Common myeloid progenitor, CD34-positive (primary cell): ENCODE measurements around the gene TGM6.

Source experiments
- CTCF ChIA-PET: fragments of 350-600 bp; sonication (Branson Sonifier 250); formaldehyde crosslinking; loops from one replicate; lab custom pipeline; 2021; ENCODE audit warnings: antibody characterized with exemption; lab: Charles Lee
- POLR2A ChIA-PET: fragments of 350-600 bp; sonication (Branson Sonifier 250); formaldehyde crosslinking; loops from one replicate; lab custom pipeline; 2021; ENCODE audit warnings: antibody characterized with exemption; lab: Charles Lee
- DNase-seq, 3 donors: peaks; one replicate each; pipeline versions ENCODE4 v3.0.0 to v3.0.0-alpha.2; 2013
- H3K27ac ChIP-seq, 2 experiments: 1 replicate in 1 of 2; 2 replicates in 1 of 2; pipeline ENCODE4 v1.7.0; 2013; ENCODE audit warnings: inconsistent platforms in 2 of 2, low read length in 2 of 2, mild to moderate bottlenecking in 2 of 2, low read depth in 1 of 2, moderate library complexity in 1 of 2; ENCODE audit not compliant: severe bottlenecking in 2 of 2, insufficient read depth in 1 of 2, poor library complexity in 1 of 2
- H3K27me3 ChIP-seq, 5 experiments: replicated peaks in 2 of 5; 1 replicate in 3 of 5; 2 replicates in 2 of 5; pipeline versions ENCODE4 v1.6.1 to v1.7.0; 2013; ENCODE audit warnings: low read length in 4 of 5, mild to moderate bottlenecking in 2 of 5, moderate library complexity in 2 of 5, inconsistent platforms in 1 of 5; ENCODE audit not compliant: insufficient read depth in 5 of 5, control insufficient read depth in 4 of 5
- H3K36me3 ChIP-seq, 4 experiments: 1 replicate in 2 of 4; 2 replicates in 2 of 4; pipeline versions ENCODE4 v1.6.1 to v1.7.0; 2013; ENCODE audit warnings: low read length in 3 of 4, control low read depth in 1 of 4, mild to moderate bottlenecking in 1 of 4; ENCODE audit not compliant: control insufficient read depth in 4 of 4, insufficient read depth in 4 of 4
- H3K4me1 ChIP-seq, 4 experiments: 1 replicate in 3 of 4; 2 replicates in 1 of 4; pipeline versions ENCODE4 v1.6.1 to v1.7.1; 2013; ENCODE audit warnings: low read length in 3 of 4, mild to moderate bottlenecking in 3 of 4, control low read depth in 1 of 4, inconsistent platforms in 1 of 4, moderate library complexity in 1 of 4; ENCODE audit not compliant: control insufficient read depth in 4 of 4, insufficient read depth in 4 of 4; ENCODE audit errors: control extremely low read depth in 1 of 4
- H3K4me3 ChIP-seq, 7 experiments: 1 replicate in 4 of 7; 2 replicates in 3 of 7; pipeline versions ENCODE4 v1.5.1 to v1.7.0; 2013; ENCODE audit warnings: mild to moderate bottlenecking in 7 of 7, low read length in 6 of 7, moderate library complexity in 6 of 7, inconsistent platforms in 2 of 7, low read depth in 2 of 7, control low read depth in 1 of 7; ENCODE audit not compliant: insufficient read depth in 4 of 7, control insufficient read depth in 1 of 7; ENCODE audit errors: extremely low read depth in 1 of 7
- H3K9me3 ChIP-seq, 5 experiments: 1 replicate in 4 of 5; 2 replicates in 1 of 5; pipeline versions ENCODE4 v1.6.1 to v1.7.1; 2013; ENCODE audit warnings: low read length in 4 of 5, mild to moderate bottlenecking in 2 of 5, inconsistent platforms in 1 of 5, low read depth in 1 of 5, moderate library complexity in 1 of 5; ENCODE audit not compliant: control insufficient read depth in 4 of 5, insufficient read depth in 2 of 5; ENCODE audit errors: control extremely low read depth in 1 of 5
- WGBS: methylation state at CpG from one replicate; pipeline ENCODE4 v1.1.5; 2013; ENCODE audit not compliant: insufficient coverage; 5-methylcytosine and 5-hydroxymethylcytosine counted together

The TGM6 gene

DNA sequence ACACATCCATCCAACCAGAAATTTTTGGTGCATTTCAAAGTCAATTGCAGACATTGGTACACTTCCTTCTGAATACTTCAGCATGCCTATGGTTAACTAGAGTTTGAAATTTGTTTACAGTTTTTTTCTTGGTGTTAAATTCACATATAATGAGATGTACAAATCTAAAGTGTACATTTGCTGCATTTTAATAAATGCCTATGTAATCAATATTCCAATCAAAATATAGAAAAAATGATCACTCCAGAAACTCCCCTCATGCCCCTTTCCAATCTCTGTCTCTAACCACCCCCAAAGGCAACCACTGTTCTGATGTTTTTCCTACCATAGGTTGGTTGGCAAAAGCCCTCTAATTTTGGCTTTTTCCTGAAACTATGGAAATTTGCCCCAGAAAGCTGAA is 7.6 kb upstream of the TGM6 start:
- Histone ChIP-seq H3K27ac (no peak overlapping the region), H3K4me3 (no peak overlapping the region), H3K9me3 (peaks cover 0 to 11% (median 5%) of the 10 kb centered on the region in 5 experiments), H3K36me3 (no peaks in the 10 kb centered on the region), H3K27me3 (peaks cover 11 to 92% (median 34%) of the 10 kb centered on the region in 5 experiments), H3K4me1 (no peaks in the 10 kb centered on the region)
- DNase-seq, result no peak
- ChIA-PET CTCF (interaction anchor here (1.3 to 1.8 kb wide), 2 partner anchors 8 to 15 kb away, joined by 3 to 4 read pairs; no protein-coding TSS in a partner anchor), POLR2A (no interaction called here)

- no peak overlapping the region for H3K4me3 ChIP-seq
- WGBS, result 96% methylated on average over 7 of the region's 9 CpGs
- ChIA-PET POLR2A (no interaction called here), CTCF (interaction anchor here (1.8 kb wide), 1 partner anchor 13 kb away, joined by 4 read pairs; no protein-coding TSS in a partner anchor)
- peaks cover 0 to 8% (median 3%) of the 10 kb centered on the region in 4 experiments for H3K4me1 ChIP-seq
- H3K36me3 ChIP-seq, result no peaks in the 10 kb centered on the region
- H3K27me3 ChIP-seq, result peaks cover 8 to 89% (median 28%) of the 10 kb centered on the region in 5 experiments
- H3K9me3 ChIP-seq, result peaks cover 0 to 4% (median 0%) of the 10 kb centered on the region in 5 experiments
- DNase-seq, result no peak
- no peak overlapping the region for H3K27ac ChIP-seq
These were observed 6.2 kb upstream of the TGM6 start for GRCh38 chr20:2374346-2375125.

DNA sequence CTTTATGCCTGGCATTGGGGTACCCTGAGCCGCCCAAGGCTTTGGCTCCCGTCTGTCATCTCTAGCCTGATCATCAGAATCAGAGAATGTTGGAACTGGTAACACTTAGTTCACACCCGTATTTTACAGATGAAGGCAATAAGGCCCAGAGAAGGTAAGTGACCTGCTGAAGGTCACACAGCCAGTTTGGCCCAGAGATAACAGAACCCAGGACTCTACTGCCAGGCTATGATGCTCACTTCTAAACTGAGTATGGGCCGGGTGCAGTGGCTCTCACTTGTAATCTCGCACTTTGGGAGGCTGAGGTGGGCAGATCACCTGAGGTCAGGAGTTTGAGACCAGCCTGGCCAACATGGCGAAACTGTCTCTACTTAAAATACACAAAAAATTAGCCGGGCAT is 1.8 kb upstream of the TGM6 start:
- Histone ChIP-seq H3K27me3 (peaks cover under 1 to 85% (median 18%) of the 10 kb centered on the region in 5 experiments), H3K27ac (no peak overlapping the region), H3K4me1 (peaks cover 0 to 11% (median 8%) of the 10 kb centered on the region in 4 experiments), H3K4me3 (no peak overlapping the region), H3K9me3 (no peaks in the 10 kb centered on the region), H3K36me3 (no peaks in the 10 kb centered on the region)
- 94% methylated on average over 7 of the region's 7 CpGs for WGBS
- no peak for DNase-seq
- CTCF ChIA-PET, result interaction anchor here (1.0 kb wide), 1 partner anchor 11 kb away, joined by 3 read pairs; no protein-coding TSS in a partner anchor
- POLR2A ChIA-PET, result no interaction called here

DNA sequence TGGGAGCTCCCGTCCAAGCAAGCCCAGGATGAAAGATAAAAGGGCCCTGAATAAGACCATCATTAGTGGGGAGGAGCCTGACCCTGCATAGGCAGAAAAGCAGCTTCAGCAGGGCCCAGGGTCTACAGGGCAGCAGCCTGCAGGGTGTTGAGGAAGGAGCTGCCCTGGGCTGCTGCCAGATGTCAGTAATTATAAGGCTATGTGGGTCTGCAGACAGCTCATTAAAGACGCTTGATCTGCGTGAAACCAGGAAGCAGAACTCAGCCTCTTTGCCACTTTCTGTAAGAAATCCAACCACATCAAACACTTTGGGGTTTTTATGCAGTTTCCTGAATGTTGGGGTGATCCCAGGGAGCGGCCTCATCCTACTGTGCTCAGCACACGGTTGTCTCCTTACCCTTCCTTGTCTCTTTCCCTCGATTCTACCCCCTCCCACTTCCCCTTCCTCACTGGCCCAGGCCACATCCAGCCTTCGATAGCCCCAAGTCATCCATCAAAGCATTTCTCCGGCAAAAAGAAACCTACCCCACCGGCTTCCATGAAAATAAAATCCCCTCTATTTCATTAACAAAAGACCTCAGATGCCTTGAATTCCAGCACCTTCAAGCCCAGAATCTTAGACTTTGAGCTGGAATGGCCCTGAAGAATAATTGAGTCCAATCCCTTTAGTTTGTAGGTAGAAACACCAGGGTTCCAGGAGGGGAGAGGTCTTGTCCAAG is 1.0 kb upstream of the TGM6 start:
- peak; percentile 66 to 87 (median 84) for DNase-seq
- no peak overlapping the region for H3K4me3 ChIP-seq
- H3K9me3 ChIP-seq, result no peaks in the 10 kb centered on the region
- WGBS, result 7% methylated on average over 4 of the region's 9 CpGs
- H3K27ac ChIP-seq, result no peak overlapping the region
- CTCF ChIA-PET, result interaction anchor here (0.8 to 1.0 kb wide), 2 partner anchors 12 to 23 kb away, joined by 3 read pairs; no protein-coding TSS in a partner anchor
- POLR2A ChIA-PET, result interaction anchor here (0.6 kb wide), 1 partner anchor 13 kb away, joined by 4 read pairs; no protein-coding TSS in a partner anchor
- peaks cover 0 to 85% (median 23%) of the 10 kb centered on the region in 5 experiments for H3K27me3 ChIP-seq
- H3K4me1 ChIP-seq, result peaks cover 0 to 11% (median 8%) of the 10 kb centered on the region in 4 experiments
- H3K36me3 ChIP-seq, result no peaks in the 10 kb centered on the region

DNA sequence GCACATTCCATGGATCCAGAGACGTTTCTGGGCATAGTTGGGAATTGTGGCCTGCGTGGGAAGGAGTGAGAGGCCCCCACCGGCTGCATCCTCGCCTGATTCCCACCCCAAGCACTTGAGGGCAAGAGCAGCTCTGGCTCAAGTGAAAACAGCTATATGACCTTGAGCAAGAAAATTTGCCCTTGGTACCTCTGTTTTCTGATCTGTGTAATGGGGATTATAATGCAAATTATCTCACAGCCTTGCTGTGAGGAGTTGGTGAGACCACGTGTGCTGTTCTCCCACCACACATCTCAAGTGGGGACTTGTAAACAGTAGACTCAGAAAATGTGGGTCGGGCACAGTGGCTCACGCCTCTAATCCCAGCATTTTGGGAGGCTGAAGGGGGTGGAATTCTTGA is 602 bp downstream of the TGM6 start:
- WGBS, result 70% methylated on average over 4 of the region's 7 CpGs
- DNase-seq, result no peak
- Histone ChIP-seq H3K36me3 (no peaks in the 10 kb centered on the region), H3K4me1 (peaks cover 0 to 11% (median 8%) of the 10 kb centered on the region in 4 experiments), H3K4me3 (no peak overlapping the region), H3K27ac (no peak overlapping the region), H3K27me3 (peaks cover 0 to 89% (median 17%) of the 10 kb centered on the region in 5 experiments), H3K9me3 (peaks cover 0 to 2% (median 0%) of the 10 kb centered on the region in 5 experiments)
- ChIA-PET CTCF (interaction anchor here (0.6 kb wide), 1 partner anchor 9 kb away, joined by 3 read pairs; no protein-coding TSS in a partner anchor), POLR2A (no interaction called here)

DNA sequence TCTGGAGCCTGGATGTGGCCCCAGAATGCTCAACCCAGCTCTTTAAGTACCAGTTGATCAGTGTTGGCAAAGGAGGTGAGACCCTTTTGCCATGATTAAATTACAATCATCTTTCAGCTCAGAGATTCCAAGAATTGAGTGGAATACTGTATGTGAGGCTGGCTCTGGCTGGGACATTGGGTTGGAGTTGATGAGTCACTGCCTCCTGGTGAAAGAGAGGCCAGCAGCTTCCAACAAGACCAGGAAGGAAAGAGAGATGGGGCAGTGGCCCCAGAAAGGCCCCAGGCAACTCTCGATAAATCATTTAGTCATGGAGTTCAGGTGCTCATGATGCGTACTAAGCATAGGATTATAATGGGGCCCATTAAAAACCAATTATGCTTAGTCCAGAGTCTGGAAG is 2.1 kb downstream of the TGM6 start:
- no peak overlapping the region for H3K4me3 ChIP-seq
- peaks cover 0 to 91% (median 12%) of the 10 kb centered on the region in 5 experiments for H3K27me3 ChIP-seq
- peaks cover 0 to 11% (median 8%) of the 10 kb centered on the region in 4 experiments for H3K4me1 ChIP-seq
- no peak for DNase-seq
- whole genome bisulfite sequencing, result 94% methylated on average over 2 of the region's 2 CpGs
- H3K9me3 ChIP-seq, result peaks cover 0 to 12% (median 9%) of the 10 kb centered on the region in 5 experiments
- CTCF ChIA-PET, result no interaction called here
- no peaks in the 10 kb centered on the region for H3K36me3 ChIP-seq
- H3K27ac ChIP-seq, result no peak overlapping the region
- POLR2A ChIA-PET, result no interaction called here
